Measurements from ENCODE around the gene TWIST2. TPM values are rescaled to one million over a fixed set of nuclear protein-coding genes. Genes with fewer than 3 reads are reported as not detected.
A peak's percentile ranks its signal among the peaks of the same experiment; 100 is the strongest.

TWIST2 gene
- total RNA-seq, 1 donor from 2014 or later, result 2.7 TPM

DNA sequence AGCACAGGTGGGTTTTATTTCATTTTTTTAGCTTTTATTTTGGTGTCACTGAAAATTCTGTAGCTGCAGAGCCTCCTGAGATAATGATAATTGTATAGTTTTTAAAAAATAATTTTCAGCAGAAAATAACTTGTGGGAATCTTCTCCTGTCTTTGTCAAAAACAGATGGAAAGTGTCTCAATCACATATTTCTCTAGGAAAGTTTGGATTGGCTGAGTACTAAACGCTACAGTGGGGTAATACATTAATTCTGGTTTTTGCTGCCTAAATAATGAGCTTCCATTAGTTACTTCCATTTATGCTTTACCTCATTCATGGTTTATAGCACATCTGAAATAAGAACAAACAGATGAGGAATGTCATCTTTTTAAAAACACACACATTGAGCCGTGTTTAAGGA lies 2.2 kb downstream of the TWIST2 start:
- Histone ChIP-seq H3K9me3 (replicated peaks) (no peaks in the 10 kb centered on the region), H3K4me3 (peak overlapping the region; percentile 67), H3K36me3 (no peaks in the 10 kb centered on the region), H3K27ac (replicated peaks) (no peak overlapping the region), H3K4me1 (peaks cover 31% of the 10 kb centered on the region), H3K27me3 (ENCODE audit: low read depth) (peaks cover 98% of the 10 kb centered on the region)
- TF ChIP-seq, protein P1, sequence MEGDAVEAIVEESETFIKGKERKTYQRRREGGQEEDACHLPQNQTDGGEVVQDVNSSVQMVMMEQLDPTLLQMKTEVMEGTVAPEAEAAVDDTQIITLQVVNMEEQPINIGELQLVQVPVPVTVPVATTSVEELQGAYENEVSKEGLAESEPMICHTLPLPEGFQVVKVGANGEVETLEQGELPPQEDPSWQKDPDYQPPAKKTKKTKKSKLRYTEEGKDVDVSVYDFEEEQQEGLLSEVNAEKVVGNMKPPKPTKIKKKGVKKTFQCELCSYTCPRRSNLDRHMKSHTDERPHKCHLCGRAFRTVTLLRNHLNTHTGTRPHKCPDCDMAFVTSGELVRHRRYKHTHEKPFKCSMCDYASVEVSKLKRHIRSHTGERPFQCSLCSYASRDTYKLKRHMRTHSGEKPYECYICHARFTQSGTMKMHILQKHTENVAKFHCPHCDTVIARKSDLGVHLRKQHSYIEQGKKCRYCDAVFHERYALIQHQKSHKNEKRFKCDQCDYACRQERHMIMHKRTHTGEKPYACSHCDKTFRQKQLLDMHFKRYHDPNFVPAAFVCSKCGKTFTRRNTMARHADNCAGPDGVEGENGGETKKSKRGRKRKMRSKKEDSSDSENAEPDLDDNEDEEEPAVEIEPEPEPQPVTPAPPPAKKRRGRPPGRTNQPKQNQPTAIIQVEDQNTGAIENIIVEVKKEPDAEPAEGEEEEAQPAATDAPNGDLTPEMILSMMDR (IDR thresholded peaks at IDR 0.05; ENCODE audit: borderline replicate concordance), result no peak
- DNase-seq, result no peak
- intact Hi-C loops (cut with micrococcal nuclease), result no loop called here

DNA sequence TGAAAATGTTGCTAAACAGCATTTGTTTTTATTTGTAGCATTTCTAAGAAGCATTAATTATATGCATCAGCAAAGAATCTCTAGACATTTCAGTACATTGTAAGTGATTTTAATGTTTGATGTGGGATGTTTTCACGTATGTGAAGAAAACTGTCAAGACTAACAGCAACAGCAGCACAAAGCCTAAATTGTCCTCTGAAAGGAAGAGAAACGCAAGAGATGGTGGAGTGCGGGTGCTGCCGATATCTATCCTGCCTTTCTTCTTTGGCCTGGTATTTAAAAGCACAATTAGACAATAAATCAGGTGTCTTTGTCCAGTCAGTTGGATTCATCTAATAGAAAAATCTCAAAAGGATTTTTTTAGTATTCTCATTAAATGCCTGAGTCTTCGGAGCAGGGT lies 3.1 kb downstream of the TWIST2 start:
- Histone ChIP-seq H3K27me3 (ENCODE audit: low read depth) (peaks cover 98% of the 10 kb centered on the region), H3K4me3 (no peak overlapping the region), H3K9me3 (replicated peaks) (no peaks in the 10 kb centered on the region), H3K27ac (replicated peaks) (no peak overlapping the region), H3K36me3 (no peaks in the 10 kb centered on the region), H3K4me1 (peaks cover 31% of the 10 kb centered on the region)
- TF ChIP-seq, protein P1 (IDR thresholded peaks at IDR 0.05; ENCODE audit: borderline replicate concordance), result no peak
- intact Hi-C loops (cut with micrococcal nuclease), result no loop called here
- no peak for DNase-seq

DNA sequence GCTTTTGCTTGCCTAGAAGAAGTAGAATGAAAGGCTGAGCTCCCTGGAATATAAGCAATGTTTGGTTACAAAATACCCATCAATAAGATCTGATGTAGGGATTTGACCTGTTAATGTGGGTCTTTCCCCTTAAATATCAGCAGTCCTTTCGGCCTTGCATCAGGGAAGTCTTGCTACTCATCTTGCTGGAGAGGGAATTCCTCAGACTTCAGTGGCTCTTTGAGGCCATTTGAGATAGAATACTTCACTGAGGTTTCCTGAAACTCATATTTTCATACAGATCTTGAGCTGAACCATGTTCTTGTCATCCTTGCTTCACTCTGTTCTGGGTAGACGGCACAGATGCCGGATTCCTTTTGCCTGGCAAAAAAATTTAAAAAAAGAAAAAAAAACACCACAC lies 3.9 kb downstream of the TWIST2 start:
- H3K27me3 ChIP-seq (ENCODE audit: low read depth), result peaks cover 98% of the 10 kb centered on the region
- H3K4me1 ChIP-seq, result peaks cover 27% of the 10 kb centered on the region
- TF ChIP-seq, protein P1 (IDR thresholded peaks at IDR 0.05; ENCODE audit: borderline replicate concordance), result no peak
- H3K36me3 ChIP-seq, result no peaks in the 10 kb centered on the region
- DNase-seq, result no peak
- no peak overlapping the region for H3K27ac ChIP-seq (replicated peaks)
- H3K4me3 ChIP-seq, result no peak overlapping the region
- no peaks in the 10 kb centered on the region for H3K9me3 ChIP-seq (replicated peaks)
- intact Hi-C loops (cut with micrococcal nuclease), result no loop called here

DNA sequence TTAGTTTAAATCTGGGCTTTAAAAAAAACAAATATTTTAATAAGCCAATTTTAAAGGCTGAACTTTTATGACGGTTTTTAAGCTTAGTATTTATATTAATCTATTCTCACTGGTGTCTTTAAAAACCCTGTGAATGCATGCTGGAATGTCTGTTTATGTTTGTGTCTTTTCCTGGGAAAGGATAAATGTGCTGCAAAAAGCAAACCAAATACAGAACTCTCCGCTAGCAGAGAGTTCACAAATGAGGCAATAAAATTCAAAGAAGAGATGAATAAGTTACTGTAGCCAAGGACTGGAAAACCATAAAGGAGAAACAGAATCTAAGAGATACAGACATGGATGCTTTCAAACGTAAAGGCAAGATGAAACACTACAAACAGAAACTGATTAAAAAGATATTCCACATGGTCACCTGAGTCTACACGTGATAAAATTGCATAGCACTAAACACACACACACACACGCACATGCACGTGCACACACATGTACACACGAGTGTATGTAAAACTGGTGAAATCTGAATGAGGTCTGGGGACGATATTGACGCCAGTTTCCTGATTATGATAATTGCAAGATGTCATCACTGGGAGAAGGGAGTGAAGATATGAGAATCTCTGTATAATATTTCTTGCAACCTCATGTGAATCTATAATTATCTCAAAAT lies 4.5 kb downstream of the TWIST2 start:
- TF ChIP-seq, protein P1 (IDR thresholded peaks at IDR 0.05; ENCODE audit: borderline replicate concordance), result no peak
- Histone ChIP-seq H3K4me1 (peaks cover 21% of the 10 kb centered on the region), H3K9me3 (replicated peaks) (no peaks in the 10 kb centered on the region), H3K4me3 (no peak overlapping the region), H3K36me3 (no peaks in the 10 kb centered on the region), H3K27me3 (ENCODE audit: low read depth) (peaks cover 98% of the 10 kb centered on the region), H3K27ac (replicated peaks) (no peak overlapping the region)
- no peak for DNase-seq
- intact Hi-C loops (cut with micrococcal nuclease), result no loop called here

DNA sequence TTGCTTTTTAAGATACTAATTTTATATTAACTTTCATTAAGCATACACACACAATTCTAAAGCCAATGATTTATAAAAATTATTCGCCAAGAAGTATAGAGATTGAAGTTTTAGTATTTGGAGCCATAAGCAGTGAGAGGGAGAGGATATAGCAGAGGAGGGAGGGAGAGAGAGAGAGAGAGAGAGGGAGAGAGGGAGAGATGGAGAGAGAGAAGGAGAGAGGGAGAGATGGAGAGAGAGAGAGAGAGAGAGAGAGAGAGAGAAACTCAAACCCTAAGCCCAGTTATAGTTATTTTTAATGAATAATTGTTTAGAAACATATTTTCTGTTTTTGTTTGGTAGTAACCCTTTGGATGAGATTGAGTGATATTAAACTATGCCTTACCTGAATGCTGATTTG lies 5.3 kb downstream of the TWIST2 start:
- H3K36me3 ChIP-seq, result no peaks in the 10 kb centered on the region
- DNase-seq, result no peak
- H3K27ac ChIP-seq (replicated peaks), result no peak overlapping the region
- intact Hi-C loops (cut with micrococcal nuclease), result no loop called here
- peaks cover 14% of the 10 kb centered on the region for H3K4me1 ChIP-seq
- H3K4me3 ChIP-seq, result no peak overlapping the region
- H3K27me3 ChIP-seq (ENCODE audit: low read depth), result peaks cover 98% of the 10 kb centered on the region
- no peaks in the 10 kb centered on the region for H3K9me3 ChIP-seq (replicated peaks)
- TF ChIP-seq, protein P1 (IDR thresholded peaks at IDR 0.05; ENCODE audit: borderline replicate concordance), result no peak
